Activated CD4-positive, alpha-beta T cell treated with anti-CD3 and anti-CD28 coated beads, Interleukin-10, Interleukin-2, amounts not matched to agents 100 ng/mL and 50 ng/mL, durations not matched to agents 16 hours and 8 hours (primary cell): Measurements from ENCODE around the gene FIS1.
"Not testable (repeated sequence)": the region's sequence is repeated elsewhere in the genome, so short reads cannot be mapped to it uniquely, and the experiment has no call there.

Experiments used
- DNase-seq: peaks from one replicate; pipeline ENCODE4 v3.0.0-alpha.2; 2020

FIS1 gene

DNA sequence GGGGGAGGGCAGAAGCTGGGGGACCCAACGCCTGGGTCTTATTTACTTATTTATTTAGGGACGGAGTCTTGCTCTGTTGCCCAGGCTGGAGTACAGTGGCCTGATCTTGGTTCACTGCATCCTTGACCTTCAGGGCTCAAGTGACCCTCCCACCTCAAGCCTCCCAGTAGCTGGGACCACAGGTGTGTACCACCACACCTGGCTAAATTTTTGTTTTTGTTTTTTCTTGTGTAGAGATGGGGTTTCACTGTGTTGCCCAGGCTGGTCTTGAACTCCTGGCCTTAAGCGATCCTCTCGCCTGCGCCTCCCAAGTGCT is 42.3 kb downstream of the FIS1 start:
- DNase-seq = no peak

DNA sequence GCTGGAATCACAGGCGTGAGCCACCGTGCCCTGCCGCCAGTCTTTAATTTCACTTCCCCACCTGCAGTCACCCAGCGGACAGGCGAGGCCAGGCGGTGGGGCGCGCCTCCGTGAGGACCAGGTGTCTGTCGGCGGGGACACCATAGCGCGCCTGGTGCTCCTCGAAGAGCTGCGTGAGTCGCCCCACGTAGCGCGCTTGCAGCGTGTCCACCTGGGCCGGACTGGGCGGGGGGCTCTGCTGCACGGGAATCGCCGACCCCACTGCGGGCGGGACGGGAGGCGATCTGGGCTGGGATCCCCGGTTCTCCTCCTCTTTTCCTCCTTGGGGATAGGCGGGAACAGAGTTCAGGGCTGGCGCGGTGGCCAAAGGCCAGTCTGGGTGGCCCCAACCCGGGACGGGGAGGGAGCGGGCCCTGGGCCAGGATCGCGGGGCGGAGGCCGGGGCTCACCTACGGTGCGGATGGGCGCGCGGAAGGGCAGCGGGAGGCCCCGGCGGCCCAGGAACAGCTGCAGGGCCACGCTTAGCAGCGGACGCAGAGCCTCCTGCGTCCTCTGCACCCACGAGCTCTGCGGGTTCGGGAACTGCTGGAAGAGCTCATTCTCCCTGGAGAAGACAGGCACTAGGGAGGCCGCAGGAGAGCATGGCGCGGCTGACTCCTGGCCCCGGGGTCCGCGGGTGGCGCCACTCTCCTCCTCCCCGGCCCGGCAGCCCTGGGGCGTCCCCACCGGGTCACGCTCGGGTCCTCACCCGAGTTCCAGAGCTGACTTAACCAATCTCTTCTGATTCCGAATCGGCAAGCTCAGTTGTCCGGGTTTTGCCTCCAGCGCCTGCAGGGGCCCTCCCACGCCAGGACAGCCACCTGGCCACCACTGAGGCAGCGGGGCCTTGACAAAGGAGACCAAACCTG is 42.9 kb downstream of the FIS1 start:
- no peak for DNase-seq

- DNase-seq = no peak
Observed at GRCh38 chr7:101200862-101201599, 43.9 kb downstream of the FIS1 start, which contains the start of gene MOGAT3. TSS of gene MOGAT3 (minus strand) at chr7:101201036. CDS start at chr7:101200854, 182 bp downstream.

DNA sequence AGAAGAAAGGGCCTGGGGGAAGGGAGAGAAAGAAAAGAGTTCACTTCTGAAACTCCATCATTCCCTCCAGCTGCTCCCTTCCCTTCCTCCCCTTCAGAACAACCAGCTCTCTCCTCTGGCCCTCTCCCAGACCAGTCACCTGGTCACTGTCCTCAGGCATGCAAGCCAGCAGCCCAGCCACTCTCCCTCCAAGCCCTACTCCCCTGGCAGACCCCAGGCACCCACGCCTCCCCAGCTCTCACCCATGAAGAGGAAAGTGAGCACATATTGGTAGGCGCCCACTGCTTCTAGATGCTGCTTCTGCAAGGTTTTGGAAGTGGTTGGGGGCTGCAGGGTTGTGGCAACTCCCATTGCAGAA is 44.4 kb downstream of the FIS1 start:
- no peak for DNase-seq

- DNase-seq = not testable (repeated sequence)
Observed at GRCh38 chr7:101199522-101199921, 45.4 kb downstream of the FIS1 start.

GRCh38 chr7:101198476-101198875 is 46.4 kb downstream of the FIS1 start:
- no peak for DNase-seq

DNA sequence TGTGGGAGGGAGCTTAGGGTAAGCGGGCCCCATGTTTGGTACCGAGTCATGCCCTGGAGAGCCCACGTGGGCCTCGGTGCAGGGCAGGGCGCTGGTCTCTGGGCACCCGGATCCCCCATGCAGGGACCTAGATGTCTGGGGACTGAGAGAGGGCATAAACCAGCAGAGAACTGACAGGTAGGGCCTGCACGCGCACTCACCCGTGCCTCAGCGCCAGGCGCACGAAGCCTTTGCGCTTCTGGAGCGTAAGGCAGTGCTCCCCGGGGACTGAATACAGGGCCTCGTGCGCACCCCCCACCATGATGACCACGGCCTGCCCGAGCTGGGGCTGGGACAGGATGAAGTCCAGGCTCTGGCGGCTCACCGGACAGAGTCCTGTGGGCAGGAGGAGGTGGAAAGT is 46.9 kb downstream of the FIS1 start:
- no peak for DNase-seq

GRCh38 chr7:101195884-101196283 is 49.0 kb downstream of the FIS1 start:
- DNase-seq = no peak
